Astrocyte (in vitro differentiated cells and primary cell): ENCODE results near the gene PHACTR4.

ENCODE experiments used
- CTCF ChIP-seq: IDR thresholded peaks from 2 replicates; pipeline ENCODE4 v1.5.1; 2011; ENCODE audit warnings: low read depth, mild to moderate bottlenecking, inconsistent platforms, low read length, moderate library complexity; ENCODE audit not compliant: insufficient read depth
- EZH2 ChIP-seq: IDR thresholded peaks from 2 replicates; pipeline ENCODE4 v1.6.1; 2012; ENCODE audit warnings: mild to moderate bottlenecking, low read length, inconsistent platforms; ENCODE audit not compliant: insufficient read depth

- TF ChIP-seq CTCF: no peak
- no peak for TF ChIP-seq EZH2
Measured at GRCh38 chr1:28530456-28530855, 160.9 kb downstream of the PHACTR4 start.
